ENCODE results near the gene TRERF1. TPM values are rescaled to one million over a fixed set of nuclear protein-coding genes. Genes with fewer than 3 reads are reported as not detected.

TRERF1 gene
- polyA plus RNA-seq, 1 experiment, result 3.5 TPM

DNA sequence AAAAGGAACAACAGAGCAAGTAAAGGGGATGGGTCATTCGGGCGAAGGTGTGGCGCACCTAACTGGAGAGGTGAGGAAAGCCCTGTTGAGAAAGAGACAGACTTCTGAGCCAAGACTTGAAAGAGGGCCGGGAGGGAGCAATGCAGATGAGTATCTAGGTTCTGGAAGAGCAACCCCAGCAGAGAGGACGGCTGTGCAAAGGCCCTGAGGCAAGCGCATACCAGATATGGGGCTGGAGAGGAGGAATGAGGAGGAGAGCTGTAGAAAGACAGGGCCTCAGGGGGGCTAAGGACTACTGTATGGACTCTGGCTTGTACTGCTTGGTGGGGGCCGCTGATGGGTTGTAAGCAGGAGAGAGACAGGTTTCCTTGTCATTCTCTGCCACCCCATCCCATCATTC, 21.9 kb downstream of the TRERF1 start:
- ChIA-PET POLR2A (no interaction called here), CTCF (interaction anchor here (0.8 to 1.6 kb wide), 2 partner anchors 14 to 18 kb away, joined by 4 read pairs; no protein-coding TSS in a partner anchor)
- TF ChIP-seq, protein P1, sequence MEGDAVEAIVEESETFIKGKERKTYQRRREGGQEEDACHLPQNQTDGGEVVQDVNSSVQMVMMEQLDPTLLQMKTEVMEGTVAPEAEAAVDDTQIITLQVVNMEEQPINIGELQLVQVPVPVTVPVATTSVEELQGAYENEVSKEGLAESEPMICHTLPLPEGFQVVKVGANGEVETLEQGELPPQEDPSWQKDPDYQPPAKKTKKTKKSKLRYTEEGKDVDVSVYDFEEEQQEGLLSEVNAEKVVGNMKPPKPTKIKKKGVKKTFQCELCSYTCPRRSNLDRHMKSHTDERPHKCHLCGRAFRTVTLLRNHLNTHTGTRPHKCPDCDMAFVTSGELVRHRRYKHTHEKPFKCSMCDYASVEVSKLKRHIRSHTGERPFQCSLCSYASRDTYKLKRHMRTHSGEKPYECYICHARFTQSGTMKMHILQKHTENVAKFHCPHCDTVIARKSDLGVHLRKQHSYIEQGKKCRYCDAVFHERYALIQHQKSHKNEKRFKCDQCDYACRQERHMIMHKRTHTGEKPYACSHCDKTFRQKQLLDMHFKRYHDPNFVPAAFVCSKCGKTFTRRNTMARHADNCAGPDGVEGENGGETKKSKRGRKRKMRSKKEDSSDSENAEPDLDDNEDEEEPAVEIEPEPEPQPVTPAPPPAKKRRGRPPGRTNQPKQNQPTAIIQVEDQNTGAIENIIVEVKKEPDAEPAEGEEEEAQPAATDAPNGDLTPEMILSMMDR (IDR thresholded peaks at IDR 0.05; ENCODE audit: insufficient read depth, low read depth, low read length), result no peak
- H3K36me3 ChIP-seq (ENCODE audit: control insufficient read depth, insufficient read depth, low read length), result peaks cover 2% of the 10 kb centered on the region
- H3K4me3 ChIP-seq (ENCODE audit: low read depth, low read length), result no peak overlapping the region
- no peak for DNase-seq (ENCODE audit: low read depth)
- H3K27me3 ChIP-seq (ENCODE audit: control insufficient read depth, insufficient read depth, low read length), result no peaks in the 10 kb centered on the region

DNA sequence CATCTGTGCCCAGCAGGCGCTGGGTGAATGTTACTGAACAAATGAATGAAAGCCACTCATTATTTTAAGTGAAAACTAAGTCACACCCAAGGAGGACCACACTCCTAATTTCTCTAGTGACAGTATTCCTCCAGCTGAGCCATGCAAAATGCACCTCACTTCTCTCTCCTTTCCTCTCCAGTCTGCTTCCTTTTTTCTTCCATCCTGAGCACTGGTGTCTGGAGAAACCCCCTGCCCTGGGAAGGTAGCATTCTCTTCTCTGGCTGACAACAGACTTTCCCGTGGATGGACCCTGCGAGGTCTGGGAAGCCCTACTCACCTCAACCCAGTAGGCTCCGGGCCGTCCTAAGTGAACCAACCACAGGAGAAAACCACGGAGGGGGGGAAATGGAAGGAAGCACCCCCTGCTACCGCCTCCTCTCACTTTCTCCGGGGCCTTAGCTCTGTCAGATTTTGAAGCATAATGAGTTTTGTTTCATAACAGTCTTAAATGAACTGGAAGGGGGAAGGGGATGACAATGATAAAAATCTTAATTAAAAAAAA, 22.6 kb downstream of the TRERF1 start:
- TF ChIP-seq, protein P1 (IDR thresholded peaks at IDR 0.05; ENCODE audit: insufficient read depth, low read depth, low read length), result no peak
- Histone ChIP-seq H3K36me3 (ENCODE audit: control insufficient read depth, insufficient read depth, low read length) (peaks cover 2% of the 10 kb centered on the region), H3K4me3 (ENCODE audit: low read depth, low read length) (no peak overlapping the region), H3K27me3 (ENCODE audit: control insufficient read depth, insufficient read depth, low read length) (no peaks in the 10 kb centered on the region)
- POLR2A ChIA-PET, result no interaction called here
- CTCF ChIA-PET, result interaction anchor here (0.8 kb wide), 1 partner anchor 13 kb away, joined by 4 read pairs; no protein-coding TSS in a partner anchor
- DNase-seq (ENCODE audit: low read depth), result no peak

- TF ChIP-seq, protein P1 (IDR thresholded peaks at IDR 0.05; ENCODE audit: insufficient read depth, low read depth, low read length), result no peak
- H3K4me3 ChIP-seq (ENCODE audit: low read depth, low read length), result no peak overlapping the region
- no peaks in the 10 kb centered on the region for H3K27me3 ChIP-seq (ENCODE audit: control insufficient read depth, insufficient read depth, low read length)
- ChIA-PET POLR2A (no interaction called here), CTCF (interaction anchor here (0.8 to 1.6 kb wide), 4 partner anchors 10 to 198 kb away, joined by 3 to 4 read pairs (median 4); no protein-coding TSS in a partner anchor)
- DNase-seq (ENCODE audit: low read depth), result no peak
- H3K36me3 ChIP-seq (ENCODE audit: control insufficient read depth, insufficient read depth, low read length), result no peaks in the 10 kb centered on the region; the same call in 1 of the 2 replicates
Observed at GRCh38 chr6:42428326-42429041, 23.2 kb downstream of the TRERF1 start.

DNA sequence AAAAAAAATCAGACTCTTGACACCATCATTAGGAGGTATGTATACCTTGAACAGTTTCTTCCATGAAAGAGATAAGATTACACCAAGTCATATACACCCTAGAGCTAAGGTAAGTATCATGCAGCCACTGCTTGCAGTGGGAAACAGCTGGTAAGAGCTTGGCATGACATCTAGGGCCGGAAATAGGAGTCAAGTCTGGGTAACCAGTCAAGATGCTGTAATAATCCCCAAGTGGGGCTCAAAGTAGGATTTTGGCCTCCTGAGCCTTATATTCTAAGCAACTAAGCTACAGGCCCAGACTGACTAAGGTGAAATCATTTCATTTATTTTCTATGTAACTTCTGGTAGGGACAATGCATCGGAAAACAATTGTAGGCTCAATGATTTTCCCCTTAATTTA, 23.9 kb downstream of the TRERF1 start:
- Histone ChIP-seq H3K27me3 (ENCODE audit: control insufficient read depth, insufficient read depth, low read length) (no peaks in the 10 kb centered on the region), H3K4me3 (ENCODE audit: low read depth, low read length) (no peak overlapping the region), H3K36me3 (ENCODE audit: control insufficient read depth, insufficient read depth, low read length) (no peaks in the 10 kb centered on the region; the same call in 1 of the 2 replicates)
- TF ChIP-seq, protein P1 (IDR thresholded peaks at IDR 0.05; ENCODE audit: insufficient read depth, low read depth, low read length), result no peak
- POLR2A ChIA-PET, result no interaction called here
- no peak for DNase-seq (ENCODE audit: low read depth)
- CTCF ChIA-PET, result interaction anchor here (0.8 to 1.6 kb wide), 4 partner anchors 9 to 197 kb away, joined by 3 to 4 read pairs (median 4); no protein-coding TSS in a partner anchor

DNA sequence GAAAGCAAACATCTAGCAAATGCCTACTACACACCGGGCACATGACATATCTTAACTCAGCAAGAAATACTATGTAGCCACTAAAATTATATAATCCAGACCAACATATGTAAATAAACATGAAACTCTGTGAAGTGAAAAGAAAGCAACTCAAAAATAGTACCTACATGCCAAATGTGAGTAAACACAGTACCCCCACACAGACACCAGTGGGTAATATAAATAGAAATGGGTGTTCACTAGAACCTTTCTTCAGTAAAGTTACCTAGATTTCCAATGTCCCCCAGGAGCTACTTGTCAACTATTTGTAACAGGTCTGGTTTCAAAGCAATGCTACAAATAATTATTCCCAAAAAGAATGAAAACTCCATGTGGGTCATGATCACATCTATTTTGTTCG, 25.5 kb downstream of the TRERF1 start:
- Histone ChIP-seq H3K27me3 (ENCODE audit: control insufficient read depth, insufficient read depth, low read length) (no peaks in the 10 kb centered on the region), H3K4me3 (ENCODE audit: low read depth, low read length) (no peak overlapping the region), H3K36me3 (ENCODE audit: control insufficient read depth, insufficient read depth, low read length) (no peaks in the 10 kb centered on the region; the same call in 1 of the 2 replicates)
- CTCF ChIA-PET, result no interaction called here
- TF ChIP-seq, protein P1 (IDR thresholded peaks at IDR 0.05; ENCODE audit: insufficient read depth, low read depth, low read length), result no peak
- POLR2A ChIA-PET, result no interaction called here
- DNase-seq (ENCODE audit: low read depth), result no peak
